ENCODE measurements around the gene ZFC3H1. TPM values are rescaled to one million over a fixed set of nuclear protein-coding genes. Genes with fewer than 3 reads are reported as not detected.

ZFC3H1 gene
- total and polyA plus RNA-seq, 2 of the 4 experiments (the other 2 are of a cell fraction), result 16.8 to 23.3 TPM

DNA sequence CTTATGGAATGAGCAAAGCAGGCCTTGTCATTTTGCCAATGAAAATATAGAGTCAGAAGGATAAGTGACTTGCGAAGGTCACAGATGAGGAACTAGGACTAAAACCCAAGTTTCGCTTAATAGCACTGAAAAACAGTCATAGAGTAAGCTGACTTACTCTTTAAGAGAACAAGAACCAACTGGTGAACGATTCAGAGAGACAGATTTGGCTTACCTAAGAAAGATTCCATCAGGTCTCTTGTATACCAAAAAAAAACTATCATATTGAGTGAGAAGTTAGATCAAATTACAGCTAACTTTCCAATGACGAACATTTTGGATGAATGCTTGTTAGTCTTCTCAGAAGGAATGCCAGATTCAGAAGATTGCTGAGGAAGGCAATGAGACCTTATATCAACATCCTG lies 74.2 kb downstream of the ZFC3H1 start:
- no peak overlapping the region for H2BK5ac ChIP-seq (ENCODE audit: low read depth, low read length, poor library complexity, severe bottlenecking)
- H2AK9ac ChIP-seq (replicated peaks; ENCODE audit: low read depth, low read length, poor library complexity), result no peak overlapping the region
- no peak overlapping the region for H3K4ac ChIP-seq (ENCODE audit: low read depth, low read length)
- H3K27ac ChIP-seq (ENCODE audit: insufficient read depth, low read length), result no peak overlapping the region
- no peaks in the 10 kb centered on the region for H3K79me1 ChIP-seq (ENCODE audit: low read depth in 1 of 2, low read length in 2 of 2)
- H3K4me2 ChIP-seq (ENCODE audit: low read depth, low read length), result no peak overlapping the region
- H4K20me1 ChIP-seq (ENCODE audit: insufficient read depth, low read length), result no peaks in the 10 kb centered on the region
- no peaks in the 10 kb centered on the region for H3K9me3 ChIP-seq (ENCODE audit: control insufficient read depth, insufficient read depth, low read length)
- H4K5ac ChIP-seq (ENCODE audit: low read depth, low read length), result no peak overlapping the region
- no peak overlapping the region for H3K9ac ChIP-seq (ENCODE audit: low read depth, low read length)
- peaks cover 6% of the 10 kb centered on the region for H3K27me3 ChIP-seq (ENCODE audit: control insufficient read depth, insufficient read depth, low read length)
- no peak overlapping the region for H2AK5ac ChIP-seq (ENCODE audit: low read depth, low read length)
- no peak overlapping the region for H2AFZ ChIP-seq (replicated peaks; ENCODE audit: low read length, poor library complexity)
- no peak overlapping the region for H3K4me3 ChIP-seq (ENCODE audit: insufficient read depth, low read depth, low read length)
- H3K36me3 ChIP-seq (ENCODE audit: control insufficient read depth, insufficient read depth, low read length), result no peaks in the 10 kb centered on the region
- no peak overlapping the region for H3K23ac ChIP-seq (ENCODE audit: low read depth, low read length)
- no peak overlapping the region for H4K91ac ChIP-seq (ENCODE audit: insufficient read depth, low read depth, low read length)
- CTCF ChIA-PET, result interaction anchor here (0.6 kb wide), 1 partner anchor 22 kb away, joined by 3 read pairs; no protein-coding TSS in a partner anchor
- ATAC-seq (ENCODE audit: low read depth), result no peak
- no peak overlapping the region for H3K18ac ChIP-seq (ENCODE audit: low read depth, low read length)
- no peak overlapping the region for H2BK15ac ChIP-seq (ENCODE audit: low read depth, low read length)
- no CpG with 5 or more reads among the region's 4 CpGs for WGBS, 2 experiments (ENCODE audit: extremely low coverage in 2 of 2, insufficient read length in 1 of 2)
- H2BK20ac ChIP-seq (ENCODE audit: low read depth, low read length), result no peak overlapping the region
- no peak overlapping the region for H4K8ac ChIP-seq (ENCODE audit: low read depth in 2 of 2, low read length in 2 of 2)
- DNase-seq, result peak; percentile 45
- no peak overlapping the region for H3K56ac ChIP-seq (ENCODE audit: extremely low read depth, insufficient read depth, low read length)
- dilution Hi-C loops (cut with HindIII; ENCODE audit: low sequenced_read_pairs, unreplicated experiment), result no loop called here
- POLR2A ChIA-PET (ENCODE audit: unreplicated experiment), result no interaction called here
- no TSS peak for BruUV-seq (replicated peaks)
- H2BK120ac ChIP-seq (ENCODE audit: low read depth, low read length), result no peak overlapping the region
- intact Hi-C loops (cut with micrococcal nuclease), result no loop called here
- no peaks in the 10 kb centered on the region for H3K9me1 ChIP-seq (ENCODE audit: insufficient read depth, low read length)
- in situ Hi-C loops (cut with MboI; ENCODE audit: low sequenced_read_pairs), result no loop called here
- TF ChIP-seq RAD21 (IDR thresholded peaks at IDR 0.05; ENCODE audit: low read length), result no peak
- TF ChIP-seq BHLHE40 (IDR thresholded peaks at IDR 0.05; ENCODE audit: low read depth, low read length), result no peak
- no peak for TF ChIP-seq SMC3 (IDR thresholded peaks at IDR 0.05; ENCODE audit: low read depth, low read length)
- TF ChIP-seq RCOR1 (IDR thresholded peaks at IDR 0.05; ENCODE audit: insufficient replicate concordance, low read length), result no peak
- no peak for TF ChIP-seq NFE2L2 (IDR thresholded peaks at IDR 0.05; ENCODE audit: low read depth, low read length)
- TF ChIP-seq FOS (IDR thresholded peaks at IDR 0.05; ENCODE audit: low read depth, low read length), result no peak
- no peak for TF ChIP-seq CHD1 (IDR thresholded peaks at IDR 0.05; ENCODE audit: low read depth, low read length)
- H3K14ac ChIP-seq (replicated peaks; ENCODE audit: low read depth, low read length), result no peak overlapping the region
- no peaks in the 10 kb centered on the region for H3K4me1 ChIP-seq (ENCODE audit: control insufficient read depth, insufficient read depth, low read length)

Measured in IMR-90 (cell line).